KMS-11 (cell line): ENCODE measurements around the gene ITGAX.

ENCODE experiments used
- H2AFZ ChIP-seq: fragments of 200-600 bp; sonication (generic); 2 replicates; pipeline ENCODE4 v1.6.1; 2016; ENCODE audit warnings: antibody characterized with exemption, mixed run types, low read depth
- H3K27ac ChIP-seq: fragments of 200-600 bp; sonication (generic); 2 replicates; pipeline ENCODE4 v1.6.1; 2016; ENCODE audit warnings: mild to moderate bottlenecking, mixed run types
- H3K27me3 ChIP-seq: fragments of 200-600 bp; sonication (generic); 2 replicates; pipeline ENCODE4 v1.6.1; 2017; ENCODE audit warnings: mild to moderate bottlenecking, low read depth, mixed run types, moderate library complexity; ENCODE audit not compliant: insufficient read depth
- H3K36me3 ChIP-seq: fragments of 200-600 bp; sonication (generic); 2 replicates; pipeline ENCODE4 v1.6.1; 2017; ENCODE audit warnings: mild to moderate bottlenecking, mixed run types; ENCODE audit not compliant: insufficient read depth
- H3K4me1 ChIP-seq: fragments of 200-600 bp; sonication (generic); 2 replicates; pipeline ENCODE4 v1.6.1; 2016; ENCODE audit warnings: mild to moderate bottlenecking, low read depth, mixed run types; ENCODE audit not compliant: poor library complexity, severe bottlenecking
- H3K4me2 ChIP-seq: fragments of 200-600 bp; sonication (generic); 2 replicates; pipeline ENCODE4 v1.7.0; 2016; ENCODE audit warnings: mild to moderate bottlenecking, mixed run types
- H3K4me3 ChIP-seq: fragments of 200-600 bp; sonication (generic); IDR thresholded peaks from 2 replicates; pipeline ENCODE4 v1.6.1; 2017; ENCODE audit warnings: low read depth, low read length, mixed read lengths; ENCODE audit not compliant: insufficient read depth
- H3K79me2 ChIP-seq: fragments of 200-600 bp; sonication (generic); 2 replicates; pipeline ENCODE4 v1.6.1; 2016; ENCODE audit warnings: low read depth, mixed run types; ENCODE audit not compliant: insufficient read depth
- H3K9ac ChIP-seq: fragments of 200-600 bp; sonication (generic); 2 replicates; pipeline ENCODE4 v1.6.1; 2016; ENCODE audit warnings: mild to moderate bottlenecking, mixed run types
- H4K20me1 ChIP-seq: fragments of 200-600 bp; sonication (generic); 2 replicates; pipeline ENCODE4 v1.6.1; 2016; ENCODE audit warnings: mild to moderate bottlenecking, mixed run types; ENCODE audit not compliant: insufficient read depth
- TF ChIP-seq, protein P1 (sequence below): fragments of 200-600 bp; sonication (generic); conservative IDR thresholded peaks from 2 replicates; pipeline ENCODE4 v1.6.1; 2017; ENCODE audit warnings: low read depth, mild to moderate bottlenecking, antibody characterized with exemption, low read length, moderate library complexity, mixed read lengths

The ITGAX gene

DNA sequence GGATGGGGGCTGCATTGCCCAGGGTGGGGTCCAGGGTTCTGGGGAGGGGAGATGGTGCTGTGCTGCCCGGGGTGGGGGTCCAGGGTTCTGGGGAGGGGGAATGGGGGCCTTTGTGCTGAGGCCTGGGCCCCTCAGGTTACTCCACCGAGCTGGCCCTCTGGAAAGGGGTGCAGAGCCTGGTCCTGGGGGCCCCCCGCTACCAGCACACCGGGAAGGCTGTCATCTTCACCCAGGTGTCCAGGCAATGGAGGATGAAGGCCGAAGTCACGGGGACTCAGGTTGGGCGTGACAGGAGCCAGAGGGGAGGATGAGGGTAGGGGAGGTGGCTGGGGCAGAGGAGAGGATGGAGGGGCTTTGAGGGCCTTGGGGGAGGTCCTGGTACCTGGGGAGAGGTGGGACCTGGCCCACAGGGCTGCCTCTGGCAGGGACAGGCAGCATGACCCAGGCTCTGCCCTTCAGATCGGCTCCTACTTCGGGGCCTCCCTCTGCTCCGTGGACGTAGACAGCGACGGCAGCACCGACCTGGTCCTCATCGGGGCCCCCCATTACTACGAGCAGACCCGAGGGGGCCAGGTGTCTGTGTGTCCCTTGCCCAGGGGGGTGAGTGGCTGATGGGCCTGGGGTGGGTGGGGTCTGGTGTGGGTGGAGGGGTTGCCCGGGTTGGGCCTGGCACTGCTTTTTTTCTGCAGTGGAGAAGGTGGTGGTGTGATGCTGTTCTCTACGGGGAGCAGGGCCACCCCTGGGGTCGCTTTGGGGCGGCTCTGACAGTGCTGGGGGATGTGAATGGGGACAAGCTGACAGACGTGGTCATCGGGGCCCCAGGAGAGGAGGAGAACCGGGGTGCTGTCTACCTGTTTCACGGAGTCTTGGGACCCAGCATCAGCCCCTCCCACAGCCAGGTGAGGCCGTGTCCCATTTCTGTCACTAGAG, 7.8 kb downstream of the ITGAX start:
- H3K27ac ChIP-seq, result no peak overlapping the region

DNA sequence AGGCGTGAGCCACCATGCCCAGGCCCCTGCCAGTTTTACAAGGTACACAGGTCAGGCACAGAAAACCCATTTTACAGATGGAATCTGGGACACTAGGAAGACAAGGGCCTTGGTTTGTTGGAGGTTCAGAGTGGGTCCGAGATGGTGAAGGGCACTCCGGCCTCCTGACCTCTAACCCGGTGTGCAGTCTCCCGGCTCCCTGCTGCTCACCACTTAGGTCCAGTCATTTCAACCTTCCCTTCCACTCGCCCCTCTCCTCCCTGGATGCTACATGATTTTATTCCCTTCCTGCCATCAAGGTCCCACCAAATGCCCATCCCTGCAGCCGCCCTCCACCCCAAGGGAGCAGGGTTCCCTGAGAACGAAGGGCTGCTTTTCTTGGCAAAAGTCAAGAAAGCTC, 8.7 kb downstream of the ITGAX start:
- no peak overlapping the region for H2AFZ ChIP-seq
- no peaks in the 10 kb centered on the region for H3K36me3 ChIP-seq
- H4K20me1 ChIP-seq, result no peaks in the 10 kb centered on the region
- no peaks in the 10 kb centered on the region for H3K4me1 ChIP-seq
- no peaks in the 10 kb centered on the region for H3K79me2 ChIP-seq
- no peak overlapping the region for H3K4me3 ChIP-seq
- no peaks in the 10 kb centered on the region for H3K27me3 ChIP-seq
- TF ChIP-seq, protein P1, sequence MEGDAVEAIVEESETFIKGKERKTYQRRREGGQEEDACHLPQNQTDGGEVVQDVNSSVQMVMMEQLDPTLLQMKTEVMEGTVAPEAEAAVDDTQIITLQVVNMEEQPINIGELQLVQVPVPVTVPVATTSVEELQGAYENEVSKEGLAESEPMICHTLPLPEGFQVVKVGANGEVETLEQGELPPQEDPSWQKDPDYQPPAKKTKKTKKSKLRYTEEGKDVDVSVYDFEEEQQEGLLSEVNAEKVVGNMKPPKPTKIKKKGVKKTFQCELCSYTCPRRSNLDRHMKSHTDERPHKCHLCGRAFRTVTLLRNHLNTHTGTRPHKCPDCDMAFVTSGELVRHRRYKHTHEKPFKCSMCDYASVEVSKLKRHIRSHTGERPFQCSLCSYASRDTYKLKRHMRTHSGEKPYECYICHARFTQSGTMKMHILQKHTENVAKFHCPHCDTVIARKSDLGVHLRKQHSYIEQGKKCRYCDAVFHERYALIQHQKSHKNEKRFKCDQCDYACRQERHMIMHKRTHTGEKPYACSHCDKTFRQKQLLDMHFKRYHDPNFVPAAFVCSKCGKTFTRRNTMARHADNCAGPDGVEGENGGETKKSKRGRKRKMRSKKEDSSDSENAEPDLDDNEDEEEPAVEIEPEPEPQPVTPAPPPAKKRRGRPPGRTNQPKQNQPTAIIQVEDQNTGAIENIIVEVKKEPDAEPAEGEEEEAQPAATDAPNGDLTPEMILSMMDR, result no peak
- no peak overlapping the region for H3K4me2 ChIP-seq
- H3K27ac ChIP-seq, result no peak overlapping the region
- no peak overlapping the region for H3K9ac ChIP-seq

More for the DNA sequence above, 7.8 kb downstream of the ITGAX start:
- H4K20me1 ChIP-seq, result no peaks in the 10 kb centered on the region
- no peaks in the 10 kb centered on the region for H3K4me1 ChIP-seq
- TF ChIP-seq, protein P1, result no peak
- no peak overlapping the region for H3K4me2 ChIP-seq
- H3K36me3 ChIP-seq, result no peaks in the 10 kb centered on the region
- no peak overlapping the region for H3K4me3 ChIP-seq
- H3K9ac ChIP-seq, result no peak overlapping the region
- H3K27me3 ChIP-seq, result no peaks in the 10 kb centered on the region
- no peak overlapping the region for H2AFZ ChIP-seq
- H3K79me2 ChIP-seq, result no peaks in the 10 kb centered on the region

DNA sequence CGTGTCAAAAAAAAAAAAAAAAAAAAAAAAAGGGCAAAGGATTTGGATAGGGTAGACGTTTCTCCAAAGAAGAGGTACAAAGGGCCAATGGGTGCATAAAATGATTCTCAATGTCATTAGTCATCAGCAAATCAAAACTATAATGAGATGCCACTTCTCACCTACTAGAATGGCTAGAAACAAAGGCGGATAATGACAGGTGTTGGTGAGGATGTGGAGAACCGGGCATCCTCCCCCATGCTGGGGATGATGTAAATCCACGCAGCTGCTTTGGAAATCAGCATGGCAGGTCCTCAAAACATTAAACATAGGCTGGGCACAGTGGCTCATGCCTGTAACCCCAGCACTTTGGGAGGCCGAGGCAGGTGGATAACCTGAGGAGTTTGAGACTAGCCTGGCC, 9.4 kb downstream of the ITGAX start:
- Histone ChIP-seq H3K27ac (no peak overlapping the region), H3K27me3 (no peaks in the 10 kb centered on the region), H3K4me1 (no peaks in the 10 kb centered on the region), H3K36me3 (no peaks in the 10 kb centered on the region), H3K4me2 (no peak overlapping the region), H2AFZ (no peak overlapping the region), H3K9ac (no peak overlapping the region), H3K4me3 (no peak overlapping the region), H3K79me2 (no peaks in the 10 kb centered on the region), H4K20me1 (no peaks in the 10 kb centered on the region)
- TF ChIP-seq, protein P1, result no peak

DNA sequence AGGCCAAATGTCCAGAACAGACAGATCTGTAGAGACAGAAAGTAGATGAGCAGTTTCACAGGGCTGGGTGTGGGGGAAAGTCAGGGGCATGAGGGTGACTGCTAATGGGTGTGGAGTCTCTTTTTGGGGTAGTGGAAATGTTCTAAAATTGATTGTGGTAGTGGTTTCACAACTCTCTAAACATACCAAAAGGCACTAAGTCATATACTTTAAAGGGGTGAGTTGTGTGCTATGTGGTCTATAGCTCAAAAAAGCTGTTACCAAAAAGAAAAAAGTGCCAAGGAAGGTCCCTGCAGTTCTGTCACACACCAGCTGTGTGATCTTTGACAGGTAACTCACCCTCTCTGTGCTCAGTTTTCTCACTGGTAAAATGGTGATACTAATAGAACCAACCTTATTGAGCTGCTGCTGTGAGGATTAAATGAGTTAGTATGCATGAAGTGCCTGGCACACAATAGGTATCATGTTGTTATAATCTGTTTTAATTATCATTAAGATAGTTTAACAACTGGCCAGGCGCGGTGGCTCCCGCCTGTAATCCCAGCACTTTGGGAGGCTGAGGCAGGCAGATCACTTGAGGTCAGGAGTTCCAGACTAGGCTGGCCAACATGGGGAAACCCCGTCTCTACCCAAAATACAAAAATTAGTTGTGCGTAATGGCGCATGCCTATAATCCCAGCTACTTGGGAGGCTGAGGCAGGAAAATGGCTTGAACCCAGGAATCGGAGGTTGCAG, 10.3 kb downstream of the ITGAX start:
- no peaks in the 10 kb centered on the region for H4K20me1 ChIP-seq
- H3K27ac ChIP-seq, result no peak overlapping the region
- H2AFZ ChIP-seq, result no peak overlapping the region
- H3K27me3 ChIP-seq, result no peaks in the 10 kb centered on the region
- no peak overlapping the region for H3K9ac ChIP-seq
- TF ChIP-seq, protein P1, result no peak
- H3K36me3 ChIP-seq, result no peaks in the 10 kb centered on the region
- no peak overlapping the region for H3K4me2 ChIP-seq
- H3K4me3 ChIP-seq, result no peak overlapping the region
- no peaks in the 10 kb centered on the region for H3K4me1 ChIP-seq
- H3K79me2 ChIP-seq, result no peaks in the 10 kb centered on the region
